IPS-20b (cell line): ENCODE measurements around the gene PRR7.
"Not testable (repeated sequence)": the region's sequence is repeated elsewhere in the genome, so short reads cannot be mapped to it uniquely, and the experiment has no call there.

ENCODE experiments used
- H3K27ac ChIP-seq: one replicate; pipeline ENCODE4 v1.5.1; 2013; ENCODE audit warnings: low read length
- H3K27me3 ChIP-seq: 2 replicates; pipeline ENCODE4 v1.6.1; 2013; ENCODE audit warnings: mild to moderate bottlenecking, low read length, inconsistent platforms; ENCODE audit not compliant: insufficient read depth
- H3K36me3 ChIP-seq: 2 replicates; pipeline ENCODE4 v1.6.1; 2013; ENCODE audit warnings: low read depth, mild to moderate bottlenecking, inconsistent platforms, low read length, moderate library complexity; ENCODE audit not compliant: insufficient read depth
- H3K4me1 ChIP-seq: 2 replicates; pipeline ENCODE4 v1.6.1; 2013; ENCODE audit warnings: mild to moderate bottlenecking, control low read depth, inconsistent platforms, low read length, moderate library complexity; ENCODE audit not compliant: insufficient read depth
- H3K4me3 ChIP-seq: 2 replicates; pipeline ENCODE4 v1.5.1; 2013; ENCODE audit warnings: mild to moderate bottlenecking, low read length, inconsistent platforms
- H3K9ac ChIP-seq: 2 replicates; pipeline ENCODE4 v1.6.1; 2013; ENCODE audit warnings: low read depth, mild to moderate bottlenecking, inconsistent platforms, low read length, moderate library complexity
- H3K9me3 ChIP-seq: 2 replicates; pipeline ENCODE4 v1.6.1; 2013; ENCODE audit warnings: mild to moderate bottlenecking, low read depth, low read length, inconsistent platforms; ENCODE audit not compliant: insufficient read depth

Gene PRR7

GRCh38 chr5:177409043-177409801 lies 37.4 kb upstream of the PRR7 start, which contains the start of gene F12:
Gene F12, minus strand, starts transcription at chr5:177409564. Its CDS starts 37 bp downstream, at chr5:177409527.
- H3K27ac ChIP-seq: no peak within 1 kb of the TSS
- H3K36me3 ChIP-seq: no peaks in the 10 kb centered on the region
- H3K27me3 ChIP-seq: peaks cover 63% of the 10 kb centered on the region
- H3K4me3 ChIP-seq: no peak within 1 kb of the TSS
- H3K4me1 ChIP-seq: no peaks in the 10 kb centered on the region
- H3K9me3 ChIP-seq: no peaks in the 10 kb centered on the region
- H3K9ac ChIP-seq: no peak within 1 kb of the TSS

GRCh38 chr5:177410575-177410974 lies 36.0 kb upstream of the PRR7 start:
- Histone ChIP-seq H3K36me3 (no peaks in the 10 kb centered on the region), H3K4me1 (no peaks in the 10 kb centered on the region), H3K27ac (no peak overlapping the region), H3K9me3 (no peaks in the 10 kb centered on the region), H3K27me3 (peaks cover 51% of the 10 kb centered on the region), H3K9ac (no peak overlapping the region), H3K4me3 (no peak overlapping the region)

GRCh38 chr5:177412603-177413233 lies 33.9 kb upstream of the PRR7 start:
- no peaks in the 10 kb centered on the region for H3K4me1 ChIP-seq
- no peak overlapping the region for H3K4me3 ChIP-seq
- no peak overlapping the region for H3K27ac ChIP-seq
- peaks cover 31% of the 10 kb centered on the region for H3K27me3 ChIP-seq
- no peaks in the 10 kb centered on the region for H3K9me3 ChIP-seq
- H3K9ac ChIP-seq: no peak overlapping the region
- H3K36me3 ChIP-seq: no peaks in the 10 kb centered on the region

GRCh38 chr5:177414481-177414880 lies 32.1 kb upstream of the PRR7 start:
- no peaks in the 10 kb centered on the region for H3K36me3 ChIP-seq
- no peak overlapping the region for H3K27ac ChIP-seq
- H3K4me3 ChIP-seq: no peak overlapping the region
- H3K9ac ChIP-seq: no peak overlapping the region
- no peaks in the 10 kb centered on the region for H3K4me1 ChIP-seq
- H3K27me3 ChIP-seq: peaks cover 16% of the 10 kb centered on the region
- no peaks in the 10 kb centered on the region for H3K9me3 ChIP-seq

GRCh38 chr5:177417081-177417480 lies 29.5 kb upstream of the PRR7 start:
- H3K27ac ChIP-seq, H3K9me3 ChIP-seq, H3K4me3 ChIP-seq, H3K9ac ChIP-seq, H3K4me1 ChIP-seq, H3K36me3 ChIP-seq: not testable (repeated sequence)
- H3K27me3 ChIP-seq: peaks cover 14% of the 10 kb centered on the region

- Histone ChIP-seq H3K27ac (no peak overlapping the region), H3K4me3 (no peak overlapping the region), H3K36me3 (no peaks in the 10 kb centered on the region), H3K4me1 (no peaks in the 10 kb centered on the region), H3K9me3 (no peaks in the 10 kb centered on the region), H3K27me3 (peaks cover 4% of the 10 kb centered on the region; the same call in 1 of the 2 replicates), H3K9ac (no peak overlapping the region)
These were observed 27.6 kb upstream of the PRR7 start for GRCh38 chr5:177419046-177419445.

- H3K4me3 ChIP-seq, H3K9me3 ChIP-seq, H3K4me1 ChIP-seq, H3K9ac ChIP-seq, H3K27ac ChIP-seq, H3K27me3 ChIP-seq, H3K36me3 ChIP-seq: not testable (repeated sequence)
These were observed 26.1 kb upstream of the PRR7 start for GRCh38 chr5:177420472-177420871.

GRCh38 chr5:177421062-177421798 lies 25.4 kb upstream of the PRR7 start:
- Histone ChIP-seq H3K36me3 (no peaks in the 10 kb centered on the region), H3K9ac (no peak overlapping the region), H3K4me3 (no peak overlapping the region), H3K27me3 (no peaks in the 10 kb centered on the region; the same call in 1 of the 2 replicates), H3K27ac (no peak overlapping the region), H3K4me1 (peaks cover 5% of the 10 kb centered on the region; the same call in 1 of the 2 replicates), H3K9me3 (no peaks in the 10 kb centered on the region)

- Histone ChIP-seq H3K4me3 (no peak overlapping the region), H3K9me3 (no peaks in the 10 kb centered on the region), H3K36me3 (no peaks in the 10 kb centered on the region), H3K27me3 (no peaks in the 10 kb centered on the region; the same call in 1 of the 2 replicates), H3K4me1 (peaks cover 5% of the 10 kb centered on the region; the same call in 1 of the 2 replicates), H3K27ac (no peak overlapping the region), H3K9ac (no peak overlapping the region)
These were observed 22.9 kb upstream of the PRR7 start for GRCh38 chr5:177423671-177424070.

- Histone ChIP-seq H3K4me3 (peak overlapping the region; percentile 72), H3K9me3 (no peaks in the 10 kb centered on the region), H3K36me3 (peaks cover 8% of the 10 kb centered on the region), H3K9ac (peak overlapping the region; percentile 83; the same call in 1 of the 2 replicates), H3K4me1 (peaks cover 5% of the 10 kb centered on the region; the same call in 1 of the 2 replicates), H3K27me3 (no peaks in the 10 kb centered on the region; the same call in 1 of the 2 replicates), H3K27ac (peak overlapping the region; percentile 53)
These were observed 21.3 kb upstream of the PRR7 start for GRCh38 chr5:177425196-177425800.

- H3K27me3 ChIP-seq: no peaks in the 10 kb centered on the region; the same call in 1 of the 2 replicates
- H3K4me3 ChIP-seq: peak overlapping the region; percentile 72
- H3K27ac ChIP-seq: peak overlapping the region; percentile 53
- no peaks in the 10 kb centered on the region for H3K9me3 ChIP-seq
- H3K9ac ChIP-seq: peak overlapping the region; percentile 83; the same call in 1 of the 2 replicates
- H3K4me1 ChIP-seq: peaks cover 5% of the 10 kb centered on the region; the same call in 1 of the 2 replicates
- peaks cover 14% of the 10 kb centered on the region for H3K36me3 ChIP-seq
These were observed 20.6 kb upstream of the PRR7 start for GRCh38 chr5:177425801-177426565.
